Caco-2 (cell line): Measurements from ENCODE around the gene PSMC4. TPM values are rescaled to one million over a fixed set of nuclear protein-coding genes. Genes with fewer than 3 reads are reported as not detected.

Experiments
- BruUV-seq: library from RNA; stranded (reverse); fragments of 400-500 nt; replicated peaks from 2 replicates; lab custom pipeline; 2021; lab: Mats Ljungman, UMichigan
- CTCF ChIA-PET: fragments of 300-600 bp; sonication (Branson Sonifier 250); formaldehyde crosslinking; loops from one replicate; lab custom pipeline; 2022; ENCODE audit warnings: antibody characterized with exemption; lab: Charles Lee
- POLR2A ChIA-PET: fragments of 300-600 bp; sonication (Branson Sonifier 250); formaldehyde crosslinking; loops from one replicate; lab custom pipeline; 2022; ENCODE audit warnings: antibody characterized with exemption; lab: Charles Lee
- DNase-seq, 2 experiments: peaks; one replicate each; pipeline versions ENCODE4 v3.0.0 to v3.0.0-alpha.2; 2020 to 2022
- H3K27me3 ChIP-seq: replicated peaks from 2 replicates; pipeline ENCODE4 v1.6.0; 2011; ENCODE audit warnings: low read length; ENCODE audit not compliant: control insufficient read depth, insufficient read depth
- H3K36me3 ChIP-seq: 2 replicates; pipeline ENCODE4 v1.5.1; 2011; ENCODE audit warnings: low read length; ENCODE audit not compliant: control insufficient read depth, insufficient read depth
- H3K4me1 ChIP-seq: fragments of 250-450 bp; sonication (Bioruptor Pico); 2 replicates; pipeline ENCODE4 v1.5.1; 2020; ENCODE audit warnings: mild to moderate bottlenecking
- H3K4me3 ChIP-seq: 2 replicates; pipeline ENCODE4 v1.5.1; 2011; ENCODE audit warnings: low read depth, mild to moderate bottlenecking, control low read depth, low read length
- H3K9me3 ChIP-seq: fragments of 250-450 bp; sonication (Bioruptor Pico); 2 replicates; pipeline ENCODE4 v1.5.1; 2020; ENCODE audit warnings: mild to moderate bottlenecking, moderate library complexity
- H3K27ac Mint-ChIP-seq: one replicate; pipeline ENCODE4 v1.8.0; 2022; ENCODE audit warnings: mixed read lengths; ENCODE audit not compliant: unreplicated experiment
- H3K27me3 Mint-ChIP-seq: one replicate; pipeline ENCODE4 v1.8.0; 2022; ENCODE audit warnings: mixed read lengths; ENCODE audit not compliant: insufficient read depth, unreplicated experiment
- H3K36me3 Mint-ChIP-seq: one replicate; pipeline ENCODE4 v1.8.0; 2022; ENCODE audit warnings: mild to moderate bottlenecking, mixed read lengths; ENCODE audit not compliant: insufficient read depth, unreplicated experiment
- H3K4me1 Mint-ChIP-seq: one replicate; pipeline ENCODE4 v1.8.0; 2022; ENCODE audit warnings: low read depth, mixed read lengths; ENCODE audit not compliant: unreplicated experiment
- H3K4me3 Mint-ChIP-seq: one replicate; pipeline ENCODE4 v1.8.0; 2022; ENCODE audit warnings: mild to moderate bottlenecking, moderate library complexity, mixed read lengths; ENCODE audit not compliant: unreplicated experiment
- H3K9me3 Mint-ChIP-seq: one replicate; pipeline ENCODE4 v1.8.0; 2022; ENCODE audit warnings: mixed read lengths; ENCODE audit not compliant: unreplicated experiment
- CTCF ChIP-seq, 2 experiments: fragments of 200-600 bp in 1 of 2; IDR thresholded peaks; 1 replicate in 1 of 2; 2 replicates in 1 of 2; pipeline versions ENCODE4 v1.5.1 to v1.8.0; 2011 to 2022; ENCODE audit warnings: antibody characterized with exemption in 1 of 2, control low read depth in 1 of 2, inconsistent platforms in 1 of 2, low read depth in 1 of 2, low read length in 1 of 2, mild to moderate bottlenecking in 1 of 2, moderate library complexity in 1 of 2; ENCODE audit not compliant: insufficient read depth in 1 of 2, severe bottlenecking in 1 of 2, unreplicated experiment in 1 of 2
- intact Hi-C: fragments of 100-400 bp; cut with micrococcal nuclease; formaldehyde crosslinking; loops from one replicate; pipeline ENCODE4 v1.10.0; 2022; ENCODE audit not compliant: unreplicated experiment
- total RNA-seq: library from RNA; stranded (reverse); gene quantifications from 2 replicates; pipeline ENCODE4 v1.2.3, GENCODE V29; 2022

The PSMC4 gene
- total RNA-seq, 1 experiment from 2014 or later: 183 TPM

- H3K27ac Mint-ChIP-seq: no peak overlapping the region
- no peaks in the 10 kb centered on the region for H3K4me1 ChIP-seq
- no peaks in the 10 kb centered on the region for H3K27me3 ChIP-seq
- POLR2A ChIA-PET: no interaction called here
- intact Hi-C loops: no loop called here
- DNase-seq: no peak
- peaks cover 28% of the 10 kb centered on the region for H3K9me3 ChIP-seq
- H3K36me3 ChIP-seq: no peaks in the 10 kb centered on the region
- H3K9me3 Mint-ChIP-seq: peaks cover 29% of the 10 kb centered on the region
- no peaks in the 10 kb centered on the region for H3K4me1 Mint-ChIP-seq
- CTCF ChIA-PET: no interaction called here
- H3K4me3 ChIP-seq: no peak overlapping the region
- peaks cover 36% of the 10 kb centered on the region for H3K36me3 Mint-ChIP-seq
- no peak for TF ChIP-seq CTCF (IDR thresholded peaks at IDR 0.05; ENCODE audit: insufficient read depth in 1 of 2, low read depth in 1 of 2, low read length in 1 of 2, severe bottlenecking in 1 of 2, unreplicated experiment in 1 of 2)
- H3K4me3 Mint-ChIP-seq: no peak overlapping the region
- no peaks in the 10 kb centered on the region for H3K27me3 Mint-ChIP-seq
- BruUV-seq: no TSS peak
Observed at GRCh38 chr19:39987167-39987566, 16.2 kb downstream of the PSMC4 start.

- H3K36me3 Mint-ChIP-seq: peaks cover 32% of the 10 kb centered on the region
- H3K4me1 Mint-ChIP-seq: no peaks in the 10 kb centered on the region
- H3K27ac Mint-ChIP-seq: no peak overlapping the region
- no peaks in the 10 kb centered on the region for H3K4me1 ChIP-seq
- no TSS peak for BruUV-seq
- H3K4me3 Mint-ChIP-seq: no peak overlapping the region
- peaks cover 28% of the 10 kb centered on the region for H3K9me3 ChIP-seq
- H3K4me3 ChIP-seq: no peak overlapping the region
- TF ChIP-seq CTCF (IDR thresholded peaks at IDR 0.05; ENCODE audit: insufficient read depth in 1 of 2, low read depth in 1 of 2, low read length in 1 of 2, severe bottlenecking in 1 of 2, unreplicated experiment in 1 of 2): no peak
- H3K27me3 Mint-ChIP-seq: no peaks in the 10 kb centered on the region
- H3K36me3 ChIP-seq: no peaks in the 10 kb centered on the region
- intact Hi-C loops: no loop called here
- peaks cover 30% of the 10 kb centered on the region for H3K9me3 Mint-ChIP-seq
- ChIA-PET CTCF (no interaction called here), POLR2A (no interaction called here)
- H3K27me3 ChIP-seq: no peaks in the 10 kb centered on the region
- DNase-seq: no peak
Observed at GRCh38 chr19:39987596-39987995, 16.6 kb downstream of the PSMC4 start.

- no peak for DNase-seq
- Mint-ChIP-seq H3K27ac (no peak overlapping the region), H3K4me3 (no peak overlapping the region), H3K4me1 (no peaks in the 10 kb centered on the region), H3K27me3 (no peaks in the 10 kb centered on the region), H3K9me3 (peaks cover 21% of the 10 kb centered on the region), H3K36me3 (peaks cover 9% of the 10 kb centered on the region)
- ChIA-PET POLR2A (no interaction called here), CTCF (no interaction called here)
- H3K9me3 ChIP-seq: peaks cover 8% of the 10 kb centered on the region
- BruUV-seq: no TSS peak
- H3K4me1 ChIP-seq: no peaks in the 10 kb centered on the region; the same call in 1 of the 2 replicates
- peaks cover 2% of the 10 kb centered on the region; the same call in 1 of the 2 replicates for H3K36me3 ChIP-seq
- no peak overlapping the region for H3K4me3 ChIP-seq
- intact Hi-C loops: no loop called here
- no peaks in the 10 kb centered on the region for H3K27me3 ChIP-seq
- TF ChIP-seq CTCF (IDR thresholded peaks at IDR 0.05; ENCODE audit: insufficient read depth in 1 of 2, low read depth in 1 of 2, low read length in 1 of 2, severe bottlenecking in 1 of 2, unreplicated experiment in 1 of 2): no peak
Observed at GRCh38 chr19:39993605-39994004, 22.6 kb downstream of the PSMC4 start.
